Subcutaneous adipose tissue (tissue), 4 donors: ENCODE measurements around the gene PPP1R15B. TPM values are rescaled to one million over a fixed set of nuclear protein-coding genes. Genes with fewer than 3 reads are reported as not detected.

Experiments used
- CTCF ChIP-seq: fragments of 450-650 bp; IDR thresholded peaks from one replicate; pipeline ENCODE4 v1.5.1; 2016; ENCODE audit warnings: low read depth, mild to moderate bottlenecking, control low read depth, antibody characterized with exemption, moderate library complexity
- total RNA-seq, 4 donors: library from RNA; depleted of rRNA; stranded (reverse); fragments of >200 nt; gene quantifications; one replicate each; pipeline ENCODE4 v1.1.0, GENCODE V29; 2016

Gene PPP1R15B
- total RNA-seq, 4 donors from 2014 or later, result 41.4 to 94.9 (median 53.2) TPM

- no peak for TF ChIP-seq CTCF
Measured at GRCh38 chr1:204442376-204443259, 31.0 kb upstream of the PPP1R15B start.

GRCh38 chr1:204441558-204441957, 29.9 kb upstream of the PPP1R15B start:
- no peak for TF ChIP-seq CTCF

GRCh38 chr1:204439621-204440375, 28.2 kb upstream of the PPP1R15B start:
- TF ChIP-seq CTCF, result no peak

- no peak for TF ChIP-seq CTCF
Measured at GRCh38 chr1:204438628-204439027, 27.0 kb upstream of the PPP1R15B start.

GRCh38 chr1:204437796-204438570, 26.4 kb upstream of the PPP1R15B start:
- no peak for TF ChIP-seq CTCF

- no peak for TF ChIP-seq CTCF
Measured at GRCh38 chr1:204435872-204436271, 24.3 kb upstream of the PPP1R15B start.
